PC-3 (cell line): ENCODE data around the gene TMCC3. TPM values are rescaled to one million over a fixed set of nuclear protein-coding genes. Genes with fewer than 3 reads are reported as not detected.
A peak's percentile ranks its signal among the peaks of the same experiment; 100 is the strongest.

Experiments used
- ATAC-seq: fragments of 200-7000 bp; cut with Tn5 transposase; 2 replicates; pipeline ENCODE4 v1.9.1; 2020; ENCODE audit warnings: mild to moderate bottlenecking, moderate library complexity
- BruUV-seq: library from RNA; stranded (reverse); fragments of 400-500 nt; replicated peaks from 2 replicates; lab custom pipeline; 2021; lab: Mats Ljungman, UMichigan
- CTCF ChIA-PET: fragments of 300-600 bp; sonication (Branson Sonifier 250); formaldehyde crosslinking; loops from one replicate; lab custom pipeline; 2022; ENCODE audit warnings: antibody characterized with exemption; lab: Charles Lee
- POLR2A ChIA-PET: fragments of 300-600 bp; sonication (Branson Sonifier 250); formaldehyde crosslinking; loops from one replicate; lab custom pipeline; 2022; ENCODE audit warnings: antibody characterized with exemption; ENCODE audit not compliant: unreplicated experiment; lab: Charles Lee
- DNase-seq: peaks from one replicate; pipeline ENCODE4 v3.0.0-alpha.2; 2015
- H2AFZ ChIP-seq: fragments of 300-600 bp; sonication (generic); 2 replicates; pipeline ENCODE4 v1.6.0; 2016; ENCODE audit warnings: antibody characterized with exemption, low read length
- H3F3A ChIP-seq: fragments of 300-600 bp; sonication (generic); one replicate; pipeline ENCODE4 v1.6.0; 2017; ENCODE audit warnings: antibody characterized with exemption, low read length, control low read depth, mild to moderate bottlenecking; ENCODE audit not compliant: unreplicated experiment
- H3K27ac ChIP-seq: fragments of 300-600 bp; sonication (generic); 2 replicates; pipeline ENCODE4 v1.5.1; 2016; ENCODE audit warnings: mild to moderate bottlenecking, low read length
- H3K27me3 ChIP-seq: fragments of 300-600 bp; sonication (generic); 2 replicates; pipeline ENCODE4 v1.6.1; 2016; ENCODE audit warnings: low read length, mixed read lengths
- H3K36me3 ChIP-seq: fragments of 300-600 bp; sonication (generic); 2 replicates; pipeline ENCODE4 v1.6.1; 2016; ENCODE audit warnings: low read depth, mixed run types, low read length, mixed read lengths
- H3K4me1 ChIP-seq: fragments of 300-600 bp; sonication (generic); 2 replicates; pipeline ENCODE4 v1.5.1; 2016; ENCODE audit warnings: low read length; ENCODE audit not compliant: insufficient read depth
- H3K4me2 ChIP-seq: fragments of 300-600 bp; sonication (generic); 2 replicates; pipeline ENCODE4 v1.6.0; 2016; ENCODE audit warnings: low read length
- H3K4me3 ChIP-seq: fragments of 300-600 bp; sonication (generic); 2 replicates; pipeline ENCODE4 v1.5.1; 2016; ENCODE audit warnings: mild to moderate bottlenecking, low read length, mixed read lengths
- H3K79me2 ChIP-seq: fragments of 300-600 bp; sonication (generic); 2 replicates; pipeline ENCODE4 v1.6.1; 2017; ENCODE audit warnings: low read length, mixed read lengths
- H3K9ac ChIP-seq: fragments of 300-600 bp; sonication (generic); 2 replicates; pipeline ENCODE4 v1.6.0; 2016; ENCODE audit warnings: mild to moderate bottlenecking, low read length
- H3K9me2 ChIP-seq: fragments of 300-600 bp; sonication (generic); replicated peaks from 2 replicates; pipeline ENCODE4 v1.6.1; 2016; ENCODE audit warnings: mixed run types, low read length, mixed read lengths
- H3K9me3 ChIP-seq: fragments of 300-600 bp; sonication (generic); 2 replicates; pipeline ENCODE4 v1.6.1; 2016; ENCODE audit warnings: low read length, mixed read lengths
- H4K20me1 ChIP-seq: fragments of 300-600 bp; sonication (generic); 2 replicates; pipeline ENCODE4 v1.6.1; 2016; ENCODE audit warnings: low read length, mixed read lengths
- CTCF ChIP-seq: fragments of 300-600 bp; sonication (generic); conservative IDR thresholded peaks from 2 replicates; pipeline ENCODE4 v1.5.1; 2017; ENCODE audit warnings: antibody characterized with exemption, low read depth, mild to moderate bottlenecking, low read length
- EZH2 ChIP-seq: fragments of 300-600 bp; sonication (generic); IDR thresholded peaks from one replicate; pipeline ENCODE4 v1.6.1; 2017; ENCODE audit warnings: antibody characterized with exemption, mild to moderate bottlenecking, low read length; ENCODE audit not compliant: unreplicated experiment
- EZH2phosphoT487 ChIP-seq: fragments of 300-600 bp; sonication (generic); IDR thresholded peaks from 2 replicates; pipeline ENCODE4 v1.6.1; 2018; ENCODE audit warnings: mild to moderate bottlenecking, antibody characterized with exemption, low read length, borderline replicate concordance
- intact Hi-C: fragments of 100-400 bp; cut with micrococcal nuclease; formaldehyde crosslinking; loops from 2 replicates; pipeline ENCODE4 v1.9.0; 2023
- total RNA-seq: library from RNA; depleted of rRNA; stranded (reverse); fragments of >200 nt; gene quantifications from 2 replicates; pipeline ENCODE4 v1.2.3, GENCODE V29; 2014

The TMCC3 gene
- total RNA-seq, 1 experiment from 2014 or later, result 6.5 TPM

- DNase-seq (peak; percentile 51), ATAC-seq (no peak)
- H3K4me2 ChIP-seq, result peak overlapping the region; percentile 88
- H3K9me3 ChIP-seq, result no peaks in the 10 kb centered on the region
- no peaks in the 10 kb centered on the region for H4K20me1 ChIP-seq
- H3K9me2 ChIP-seq, result no peaks in the 10 kb centered on the region
- H3K27me3 ChIP-seq, result no peaks in the 10 kb centered on the region
- H2AFZ ChIP-seq, result peak overlapping the region; percentile 62
- H3K36me3 ChIP-seq, result no peaks in the 10 kb centered on the region
- H3K4me1 ChIP-seq, result peaks cover 52% of the 10 kb centered on the region
- peak overlapping the region; percentile 84 for H3K27ac ChIP-seq
- H3K4me3 ChIP-seq, result peak overlapping the region; percentile 65; the same call in 1 of the 2 replicates
- ChIA-PET POLR2A (interaction anchor here (0.7 kb wide), 1 partner anchor 912 kb away, joined by 15 read pairs; no protein-coding TSS in a partner anchor), CTCF (interaction anchor here (0.6 kb wide), 3 partner anchors 25 to 223 kb away, joined by 3 read pairs; no protein-coding TSS in a partner anchor)
- H3F3A ChIP-seq, result peaks cover 4% of the 10 kb centered on the region
- no TSS peak for BruUV-seq
- peaks cover 30% of the 10 kb centered on the region for H3K79me2 ChIP-seq
- intact Hi-C loops, result no loop called here
- peak overlapping the region; percentile 65 for H3K9ac ChIP-seq
- TF ChIP-seq CTCF (no peak), EZH2phosphoT487 (no peak), EZH2 (no peak)
These were observed 27.9 kb downstream of the TMCC3 start for GRCh38 chr12:94622475-94622874.

- intact Hi-C loops, result no loop called here
- DNase-seq, result peak; percentile 84
- Histone ChIP-seq H3F3A (peaks cover 4% of the 10 kb centered on the region), H3K4me3 (peak overlapping the region; percentile 65), H3K9me2 (no peaks in the 10 kb centered on the region), H3K4me2 (peak overlapping the region; percentile 88), H3K27ac (peak overlapping the region; percentile 84), H3K9ac (peak overlapping the region; percentile 65), H3K36me3 (no peaks in the 10 kb centered on the region), H3K4me1 (peaks cover 59% of the 10 kb centered on the region), H4K20me1 (no peaks in the 10 kb centered on the region), H3K79me2 (peaks cover 35% of the 10 kb centered on the region), H2AFZ (peak overlapping the region; percentile 62), H3K27me3 (no peaks in the 10 kb centered on the region), H3K9me3 (no peaks in the 10 kb centered on the region)
- TF ChIP-seq EZH2phosphoT487, result no peak
- no peak for TF ChIP-seq CTCF
- no peak for TF ChIP-seq EZH2
- ATAC-seq, result peak; percentile 74
- POLR2A ChIA-PET, result no interaction called here
- CTCF ChIA-PET, result interaction anchor here (0.6 kb wide), 2 partner anchors 26 to 75 kb away, joined by 3 read pairs; no protein-coding TSS in a partner anchor
- no TSS peak for BruUV-seq
These were observed 28.5 kb downstream of the TMCC3 start for GRCh38 chr12:94621662-94622359.
